Measurements from ENCODE around the gene PDHX.
A peak's percentile ranks its signal among the peaks of the same experiment; 100 is the strongest.

The PDHX gene

DNA sequence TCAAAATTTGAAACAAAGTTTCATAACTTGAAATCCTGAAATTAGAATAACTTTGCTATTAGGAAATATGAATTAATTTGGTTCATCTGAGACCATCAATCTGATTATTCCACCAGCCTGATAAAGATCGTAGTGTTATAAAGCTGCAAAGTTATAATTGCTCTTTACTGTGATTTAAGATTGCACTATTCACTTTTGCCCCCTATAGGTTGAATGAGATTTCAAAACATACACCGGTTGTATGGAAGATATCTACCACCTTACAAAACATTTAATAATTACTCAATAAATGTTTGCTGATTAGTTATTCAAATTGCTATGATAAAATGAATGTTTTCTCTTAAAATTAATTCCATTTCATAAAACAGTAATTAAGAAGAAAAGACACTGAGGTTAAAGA, 26.3 kb upstream of the PDHX start:
- no peak for TF ChIP-seq ARNTL (CRISPR knock-in tag; IDR thresholded peaks at IDR 0.05; ENCODE audit: borderline replicate concordance, low read depth)
- TF ChIP-seq TCF4 (CRISPR knock-in tag; IDR thresholded peaks at IDR 0.05; ENCODE audit: borderline replicate concordance): no peak
- no peak for TF ChIP-seq ZNF8 (CRISPR knock-in tag; IDR thresholded peaks at IDR 0.05)
- no peak for TF ChIP-seq PPARA (CRISPR knock-in tag; IDR thresholded peaks at IDR 0.05; ENCODE audit: borderline replicate concordance)
- TF ChIP-seq ZFP3 (CRISPR knock-in tag; IDR thresholded peaks at IDR 0.05): no peak
- TF ChIP-seq RARB (CRISPR knock-in tag; IDR thresholded peaks at IDR 0.05): no peak
- TF ChIP-seq, protein P1, sequence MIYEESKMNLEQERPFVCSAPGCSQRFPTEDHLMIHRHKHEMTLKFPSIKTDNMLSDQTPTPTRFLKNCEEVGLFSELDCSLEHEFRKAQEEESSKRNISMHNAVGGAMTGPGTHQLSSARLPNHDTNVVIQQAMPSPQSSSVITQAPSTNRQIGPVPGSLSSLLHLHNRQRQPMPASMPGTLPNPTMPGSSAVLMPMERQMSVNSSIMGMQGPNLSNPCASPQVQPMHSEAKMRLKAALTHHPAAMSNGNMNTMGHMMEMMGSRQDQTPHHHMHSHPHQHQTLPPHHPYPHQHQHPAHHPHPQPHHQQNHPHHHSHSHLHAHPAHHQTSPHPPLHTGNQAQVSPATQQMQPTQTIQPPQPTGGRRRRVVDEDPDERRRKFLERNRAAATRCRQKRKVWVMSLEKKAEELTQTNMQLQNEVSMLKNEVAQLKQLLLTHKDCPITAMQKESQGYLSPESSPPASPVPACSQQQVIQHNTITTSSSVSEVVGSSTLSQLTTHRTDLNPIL (CRISPR knock-in tag; IDR thresholded peaks at IDR 0.05; ENCODE audit: low read depth): no peak
- no peak for TF ChIP-seq OSR1 (CRISPR knock-in tag; IDR thresholded peaks at IDR 0.05)
- no peak for TF ChIP-seq ZFP30 (CRISPR knock-in tag; IDR thresholded peaks at IDR 0.05)
- no peak for TF ChIP-seq ZC3H10 (CRISPR knock-in tag; IDR thresholded peaks at IDR 0.05)
- TF ChIP-seq GLIS3 (CRISPR knock-in tag; IDR thresholded peaks at IDR 0.05): no peak
- TF ChIP-seq, protein P2, sequence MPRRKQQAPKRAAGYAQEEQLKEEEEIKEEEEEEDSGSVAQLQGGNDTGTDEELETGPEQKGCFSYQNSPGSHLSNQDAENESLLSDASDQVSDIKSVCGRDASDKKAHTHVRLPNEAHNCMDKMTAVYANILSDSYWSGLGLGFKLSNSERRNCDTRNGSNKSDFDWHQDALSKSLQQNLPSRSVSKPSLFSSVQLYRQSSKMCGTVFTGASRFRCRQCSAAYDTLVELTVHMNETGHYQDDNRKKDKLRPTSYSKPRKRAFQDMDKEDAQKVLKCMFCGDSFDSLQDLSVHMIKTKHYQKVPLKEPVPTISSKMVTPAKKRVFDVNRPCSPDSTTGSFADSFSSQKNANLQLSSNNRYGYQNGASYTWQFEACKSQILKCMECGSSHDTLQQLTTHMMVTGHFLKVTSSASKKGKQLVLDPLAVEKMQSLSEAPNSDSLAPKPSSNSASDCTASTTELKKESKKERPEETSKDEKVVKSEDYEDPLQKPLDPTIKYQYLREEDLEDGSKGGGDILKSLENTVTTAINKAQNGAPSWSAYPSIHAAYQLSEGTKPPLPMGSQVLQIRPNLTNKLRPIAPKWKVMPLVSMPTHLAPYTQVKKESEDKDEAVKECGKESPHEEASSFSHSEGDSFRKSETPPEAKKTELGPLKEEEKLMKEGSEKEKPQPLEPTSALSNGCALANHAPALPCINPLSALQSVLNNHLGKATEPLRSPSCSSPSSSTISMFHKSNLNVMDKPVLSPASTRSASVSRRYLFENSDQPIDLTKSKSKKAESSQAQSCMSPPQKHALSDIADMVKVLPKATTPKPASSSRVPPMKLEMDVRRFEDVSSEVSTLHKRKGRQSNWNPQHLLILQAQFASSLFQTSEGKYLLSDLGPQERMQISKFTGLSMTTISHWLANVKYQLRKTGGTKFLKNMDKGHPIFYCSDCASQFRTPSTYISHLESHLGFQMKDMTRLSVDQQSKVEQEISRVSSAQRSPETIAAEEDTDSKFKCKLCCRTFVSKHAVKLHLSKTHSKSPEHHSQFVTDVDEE (CRISPR knock-in tag; IDR thresholded peaks at IDR 0.05): no peak
- TF ChIP-seq CSDC2 (CRISPR knock-in tag; IDR thresholded peaks at IDR 0.05): no peak
- no peak for ATAC-seq

- no peak for TF ChIP-seq RARB (CRISPR knock-in tag; IDR thresholded peaks at IDR 0.05)
- TF ChIP-seq CSDC2 (CRISPR knock-in tag; IDR thresholded peaks at IDR 0.05): no peak
- no peak for TF ChIP-seq ZFP3 (CRISPR knock-in tag; IDR thresholded peaks at IDR 0.05)
- TF ChIP-seq, protein P1 (CRISPR knock-in tag; IDR thresholded peaks at IDR 0.05; ENCODE audit: low read depth): no peak
- no peak for TF ChIP-seq OSR1 (CRISPR knock-in tag; IDR thresholded peaks at IDR 0.05)
- TF ChIP-seq, protein P3, sequence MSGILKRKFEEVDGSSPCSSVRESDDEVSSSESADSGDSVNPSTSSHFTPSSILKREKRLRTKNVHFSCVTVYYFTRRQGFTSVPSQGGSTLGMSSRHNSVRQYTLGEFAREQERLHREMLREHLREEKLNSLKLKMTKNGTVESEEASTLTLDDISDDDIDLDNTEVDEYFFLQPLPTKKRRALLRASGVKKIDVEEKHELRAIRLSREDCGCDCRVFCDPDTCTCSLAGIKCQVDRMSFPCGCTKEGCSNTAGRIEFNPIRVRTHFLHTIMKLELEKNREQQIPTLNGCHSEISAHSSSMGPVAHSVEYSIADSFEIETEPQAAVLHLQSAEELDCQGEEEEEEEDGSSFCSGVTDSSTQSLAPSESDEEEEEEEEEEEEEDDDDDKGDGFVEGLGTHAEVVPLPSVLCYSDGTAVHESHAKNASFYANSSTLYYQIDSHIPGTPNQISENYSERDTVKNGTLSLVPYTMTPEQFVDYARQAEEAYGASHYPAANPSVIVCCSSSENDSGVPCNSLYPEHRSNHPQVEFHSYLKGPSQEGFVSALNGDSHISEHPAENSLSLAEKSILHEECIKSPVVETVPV (CRISPR knock-in tag; IDR thresholded peaks at IDR 0.05): no peak
- TF ChIP-seq SNAI2 (CRISPR knock-in tag; IDR thresholded peaks at IDR 0.05): no peak
- TF ChIP-seq, protein P2 (CRISPR knock-in tag; IDR thresholded peaks at IDR 0.05): no peak
- no peak for TF ChIP-seq ZNF8 (CRISPR knock-in tag; IDR thresholded peaks at IDR 0.05)
- TF ChIP-seq POU6F1 (CRISPR knock-in tag; IDR thresholded peaks at IDR 0.05; ENCODE audit: borderline replicate concordance, low read depth): no peak
- TF ChIP-seq BACH2 (CRISPR knock-in tag; IDR thresholded peaks at IDR 0.05; ENCODE audit: borderline replicate concordance): no peak
- TF ChIP-seq ISL1 (CRISPR knock-in tag; IDR thresholded peaks at IDR 0.05): no peak
- no peak for TF ChIP-seq ESRRG (CRISPR knock-in tag; IDR thresholded peaks at IDR 0.05)
- peak; percentile 71 for ATAC-seq
These were observed 25.6 kb upstream of the PDHX start for GRCh38 chr11:34890812-34891211.
